ENCODE measurements around the gene SMS.

SMS gene

GRCh38 chrX:21940356-21940829, at the start of gene SMS:
Gene SMS (plus strand): TSS chrX:21940709. CDS start chrX:21940825, 116 bp downstream.
- no peak for TF ChIP-seq CTCF (IDR thresholded peaks at IDR 0.05; ENCODE audit: low read length, missing control alignments)
- H3K4me3 ChIP-seq (replicated peaks; ENCODE audit: low read depth, low read length): peak within 1 kb of the TSS; percentile 63
- DNase-seq (ENCODE audit: low read depth): peak; percentile 66

- no peak overlapping the region for H3K4me3 ChIP-seq (replicated peaks; ENCODE audit: low read depth, low read length)
- no peak for TF ChIP-seq CTCF (IDR thresholded peaks at IDR 0.05; ENCODE audit: low read length, missing control alignments)
- DNase-seq (ENCODE audit: low read depth): no peak
Observed at GRCh38 chrX:21905313-21905712, 35.2 kb upstream of the SMS start.

GRCh38 chrX:21905953-21906352, 34.6 kb upstream of the SMS start:
- no peak for TF ChIP-seq CTCF (IDR thresholded peaks at IDR 0.05; ENCODE audit: low read length, missing control alignments)
- no peak for DNase-seq (ENCODE audit: low read depth)
- no peak overlapping the region for H3K4me3 ChIP-seq (replicated peaks; ENCODE audit: low read depth, low read length)

GRCh38 chrX:21907260-21907659, 33.2 kb upstream of the SMS start:
- no peak overlapping the region for H3K4me3 ChIP-seq (replicated peaks; ENCODE audit: low read depth, low read length)
- peak; percentile 25 for DNase-seq (ENCODE audit: low read depth)
- TF ChIP-seq CTCF (IDR thresholded peaks at IDR 0.05; ENCODE audit: low read length, missing control alignments): no peak

GRCh38 chrX:21911481-21911880, 29.0 kb upstream of the SMS start:
- no peak for DNase-seq (ENCODE audit: low read depth)
- TF ChIP-seq CTCF (IDR thresholded peaks at IDR 0.05; ENCODE audit: low read length, missing control alignments): no peak

GRCh38 chrX:21912220-21912619, 28.3 kb upstream of the SMS start:
- no peak for TF ChIP-seq CTCF (IDR thresholded peaks at IDR 0.05; ENCODE audit: low read length, missing control alignments)
- no peak overlapping the region for H3K4me3 ChIP-seq (replicated peaks; ENCODE audit: low read depth, low read length)
- no peak for DNase-seq (ENCODE audit: low read depth)

More at GRCh38 chrX:21911481-21911880, 29.0 kb upstream of the SMS start:
- no peak overlapping the region for H3K4me3 ChIP-seq (replicated peaks; ENCODE audit: low read depth, low read length)

GRCh38 chrX:21912989-21913388, 27.5 kb upstream of the SMS start:
- no peak for TF ChIP-seq CTCF (IDR thresholded peaks at IDR 0.05; ENCODE audit: low read length, missing control alignments)
- no peak overlapping the region for H3K4me3 ChIP-seq (replicated peaks; ENCODE audit: low read depth, low read length)
- DNase-seq (ENCODE audit: low read depth): no peak
